Body of pancreas (tissue), 4 donors: Measurements from ENCODE around the gene TTC13. TPM values are rescaled to one million over a fixed set of nuclear protein-coding genes. Genes with fewer than 3 reads are reported as not detected.

ENCODE experiments used
- ATAC-seq: fragments of 150-250 bp; one replicate; pipeline ENCODE4 v1.9.1; 2016
- DNase-seq, 4 donors: peaks; one replicate each; pipeline ENCODE4 v3.0.0-alpha.2; 2019
- H3K27ac ChIP-seq, 4 donors: fragments of 200-600 bp; sonication (generic); 1 replicate in 3 of 4; 2 replicates in 1 of 4; pipeline versions ENCODE4 v1.5.1 to v1.6.1; 2016 to 2019; ENCODE audit warnings: mild to moderate bottlenecking in 1 of 4, mixed read lengths in 1 of 4, moderate library complexity in 1 of 4
- H3K27me3 ChIP-seq, 2 donors: fragments of 200-600 bp; sonication (generic); one replicate each; pipeline ENCODE4 v1.6.0; 2016; ENCODE audit warnings: mild to moderate bottlenecking in 1 of 2
- H3K36me3 ChIP-seq, 2 donors: fragments of 200-600 bp; sonication (generic); replicated peaks in 1 of 2; 2 replicates each; pipeline ENCODE4 v1.5.1; 2016; ENCODE audit warnings: low read depth in 2 of 2; ENCODE audit not compliant: insufficient read depth in 1 of 2
- H3K4me1 ChIP-seq: fragments of 200-600 bp; sonication (generic); one replicate; pipeline ENCODE4 v1.6.0; 2016
- H3K4me3 ChIP-seq, 2 donors: fragments of 200-600 bp; sonication (generic); 1 replicate in 1 of 2; 2 replicates in 1 of 2; pipeline ENCODE4 v1.5.1; 2016 to 2019
- H3K9me3 ChIP-seq, 3 donors: fragments of 200-600 bp; sonication (generic); 1 replicate in 2 of 3; 2 replicates in 1 of 3; pipeline ENCODE4 v1.5.1; 2016
- POLR2A ChIP-seq, 3 donors: fragments of 450-650 bp; IDR thresholded peaks; one replicate each; pipeline ENCODE4 v1.6.1; 2016; ENCODE audit warnings: antibody characterized with exemption in 3 of 3, mild to moderate bottlenecking in 2 of 3
- WGBS, 2 donors: methylation state at CpG; one replicate each; pipeline ENCODE4 v1.1.5; 2017; 5-methylcytosine and 5-hydroxymethylcytosine counted together
- intact Hi-C: fragments of 100-400 bp; cut with DNase I; formaldehyde crosslinking; loops from one replicate; pipeline ENCODE4 v1.15.1; 2023
- total RNA-seq, 2 donors: library from RNA; depleted of rRNA; stranded (reverse); fragments of >200 nt; gene quantifications; one replicate each; pipeline ENCODE4 v1.1.0, GENCODE V29; 2016
- TF ChIP-seq, protein P1 (sequence below), 7 experiments: fragments of 450-650 bp in 4 of 7; fragments of 200-600 bp in 3 of 7; sonication (generic) in 3 of 7; IDR thresholded peaks; one replicate each; pipeline ENCODE4 v1.5.1; 2016 to 2019; ENCODE audit warnings: antibody characterized with exemption in 7 of 7

Gene TTC13
- total RNA-seq, 2 donors from 2014 or later, result 18.2 to 24.4 TPM

DNA sequence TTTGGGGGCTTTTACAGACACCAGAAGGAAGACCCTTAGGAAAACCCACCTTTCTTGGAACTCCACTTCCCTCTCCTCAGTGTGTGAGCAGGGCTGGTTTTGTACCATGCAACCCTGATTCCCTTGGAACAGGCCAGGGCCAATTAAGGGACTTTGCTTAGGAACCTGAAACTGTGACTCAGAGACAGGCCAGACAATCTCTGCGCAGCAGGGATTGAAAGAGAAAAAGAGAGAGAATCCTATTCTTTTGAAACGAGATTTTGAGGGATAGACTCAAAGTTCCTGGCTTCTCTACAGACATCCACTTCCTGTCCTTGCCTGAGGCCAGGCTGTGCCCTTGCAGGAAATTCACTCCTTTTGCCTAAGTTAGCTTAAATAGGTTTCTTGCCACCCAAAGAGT is 87.2 kb downstream of the TTC13 start:
- Histone ChIP-seq H3K4me1 (no peaks in the 10 kb centered on the region), H3K27ac (no peak overlapping the region), H3K9me3 (no peaks in the 10 kb centered on the region), H3K36me3 (no peaks in the 10 kb centered on the region), H3K27me3 (no peaks in the 10 kb centered on the region), H3K4me3 (no peak overlapping the region)
- ATAC-seq (no peak), DNase-seq (no peak)
- intact Hi-C loops, result no loop called here
- WGBS, 2 donors, result 52 to 80% methylated on average over 2 of the region's 2 CpGs
- TF ChIP-seq, protein P1, sequence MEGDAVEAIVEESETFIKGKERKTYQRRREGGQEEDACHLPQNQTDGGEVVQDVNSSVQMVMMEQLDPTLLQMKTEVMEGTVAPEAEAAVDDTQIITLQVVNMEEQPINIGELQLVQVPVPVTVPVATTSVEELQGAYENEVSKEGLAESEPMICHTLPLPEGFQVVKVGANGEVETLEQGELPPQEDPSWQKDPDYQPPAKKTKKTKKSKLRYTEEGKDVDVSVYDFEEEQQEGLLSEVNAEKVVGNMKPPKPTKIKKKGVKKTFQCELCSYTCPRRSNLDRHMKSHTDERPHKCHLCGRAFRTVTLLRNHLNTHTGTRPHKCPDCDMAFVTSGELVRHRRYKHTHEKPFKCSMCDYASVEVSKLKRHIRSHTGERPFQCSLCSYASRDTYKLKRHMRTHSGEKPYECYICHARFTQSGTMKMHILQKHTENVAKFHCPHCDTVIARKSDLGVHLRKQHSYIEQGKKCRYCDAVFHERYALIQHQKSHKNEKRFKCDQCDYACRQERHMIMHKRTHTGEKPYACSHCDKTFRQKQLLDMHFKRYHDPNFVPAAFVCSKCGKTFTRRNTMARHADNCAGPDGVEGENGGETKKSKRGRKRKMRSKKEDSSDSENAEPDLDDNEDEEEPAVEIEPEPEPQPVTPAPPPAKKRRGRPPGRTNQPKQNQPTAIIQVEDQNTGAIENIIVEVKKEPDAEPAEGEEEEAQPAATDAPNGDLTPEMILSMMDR (IDR thresholded peaks at IDR 0.05), result no peak
- TF ChIP-seq POLR2A (IDR thresholded peaks at IDR 0.05), result no peak

DNA sequence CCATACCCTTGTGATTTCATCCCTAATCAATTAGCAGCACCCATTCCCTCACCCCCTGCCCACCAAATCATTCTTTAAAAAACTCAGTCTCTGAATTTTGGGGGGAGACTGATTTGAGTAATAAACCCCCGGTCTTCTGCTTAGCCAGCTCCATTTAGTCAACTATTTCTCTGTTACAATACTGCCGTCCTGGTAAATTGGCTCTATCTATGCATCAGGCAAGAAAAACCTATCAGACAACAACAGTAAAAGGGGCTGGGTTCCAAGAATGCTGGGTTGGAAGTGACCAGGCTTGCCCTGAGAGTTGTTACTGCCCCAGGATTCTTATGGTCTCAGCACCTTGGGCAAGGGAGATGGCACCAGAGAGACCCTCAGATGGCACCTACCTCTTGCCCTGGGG is 94.0 kb downstream of the TTC13 start:
- Histone ChIP-seq H3K4me1 (no peaks in the 10 kb centered on the region), H3K27me3 (no peaks in the 10 kb centered on the region), H3K9me3 (peaks cover 0 to 9% (median 0%) of the 10 kb centered on the region in 3 donors), H3K36me3 (no peaks in the 10 kb centered on the region), H3K27ac (no peak overlapping the region), H3K4me3 (no peak overlapping the region)
- 92% methylated on average over 2 of the region's 2 CpGs for WGBS, 2 donors
- DNase-seq (no peak), ATAC-seq (no peak)
- intact Hi-C loops, result no loop called here
- no peak for TF ChIP-seq POLR2A (IDR thresholded peaks at IDR 0.05)

DNA sequence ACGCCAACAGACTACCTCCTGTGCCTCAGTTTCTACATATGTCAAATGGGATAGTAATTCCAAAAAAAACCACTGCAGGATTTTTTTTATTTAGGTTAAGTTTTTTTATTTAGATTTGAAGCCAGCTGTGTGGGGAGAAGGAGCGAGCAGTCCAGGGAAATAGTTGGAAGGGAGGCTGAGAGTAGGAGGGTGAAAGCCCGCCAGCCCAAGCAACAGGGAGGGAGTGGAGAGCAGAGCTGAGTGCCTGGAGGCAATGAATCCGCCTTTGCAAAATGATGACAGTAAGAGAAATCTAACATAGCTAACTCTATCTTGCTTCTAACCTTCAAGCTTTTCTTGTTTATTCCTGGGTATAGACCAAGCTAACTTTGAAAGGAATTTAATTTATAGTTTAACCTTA is 94.7 kb downstream of the TTC13 start:
- DNase-seq (no peak), ATAC-seq (no peak)
- Histone ChIP-seq H3K27ac (no peak overlapping the region), H3K4me3 (no peak overlapping the region), H3K36me3 (no peaks in the 10 kb centered on the region), H3K27me3 (no peaks in the 10 kb centered on the region), H3K9me3 (peaks cover 0 to 9% (median 0%) of the 10 kb centered on the region in 3 donors), H3K4me1 (no peaks in the 10 kb centered on the region)
- 66 to 82% methylated on average over 4 of the region's 4 CpGs for WGBS, 2 donors
- TF ChIP-seq POLR2A (IDR thresholded peaks at IDR 0.05), result no peak
- TF ChIP-seq, protein P1 (IDR thresholded peaks at IDR 0.05), result no peak
- intact Hi-C loops, result no loop called here

DNA sequence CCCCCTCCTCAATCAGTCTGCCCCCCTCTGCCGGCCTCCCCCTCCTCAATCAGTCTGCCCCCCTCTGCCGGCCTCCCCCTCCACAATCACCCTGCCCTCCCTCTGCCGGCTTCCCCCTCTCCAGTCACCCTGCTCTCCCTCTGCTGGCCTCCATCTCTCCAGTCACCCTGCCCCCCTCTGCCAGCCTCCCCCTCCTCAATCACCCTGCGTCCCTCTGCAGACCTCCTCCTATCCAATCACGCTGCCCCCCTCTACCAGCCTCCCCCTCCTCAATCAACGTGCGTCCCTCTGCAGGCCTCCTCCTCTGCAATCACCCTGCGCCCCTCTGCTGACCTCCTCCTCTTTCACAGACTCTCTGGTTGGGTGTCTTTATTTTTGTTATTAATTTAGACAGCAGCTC is 98.9 kb downstream of the TTC13 start:
- Histone ChIP-seq H3K9me3 (peaks cover 0 to 5% (median 0%) of the 10 kb centered on the region in 3 donors), H3K27ac (no peak overlapping the region), H3K36me3 (no peaks in the 10 kb centered on the region), H3K4me3 (no peak overlapping the region), H3K4me1 (no peaks in the 10 kb centered on the region), H3K27me3 (no peaks in the 10 kb centered on the region)
- 18 to 20% methylated on average over 8 of the region's 8 CpGs for WGBS, 2 donors
- ATAC-seq (no peak), DNase-seq (no peak)
- TF ChIP-seq, protein P1 (IDR thresholded peaks at IDR 0.05), result no peak
- no peak for TF ChIP-seq POLR2A (IDR thresholded peaks at IDR 0.05)
- intact Hi-C loops, result no loop called here

DNA sequence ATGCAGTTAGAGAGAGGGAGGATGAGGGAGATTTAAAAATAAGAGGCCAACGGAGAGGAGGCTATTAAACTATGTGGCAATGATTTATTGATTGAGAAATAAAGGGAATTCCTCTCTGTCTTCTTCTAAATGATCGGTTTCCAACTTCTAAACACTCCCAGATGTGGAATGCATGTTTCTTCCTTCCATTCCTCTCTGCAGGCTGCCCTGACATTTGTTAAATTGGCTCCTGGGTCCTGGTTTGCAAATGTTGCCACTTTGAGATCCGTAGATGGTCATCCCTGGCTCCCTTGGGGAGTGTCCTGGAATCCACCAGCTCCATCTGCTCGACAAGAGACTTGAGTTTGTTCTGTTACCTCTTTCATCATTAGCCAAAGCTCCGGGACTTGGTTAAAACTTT is 100.1 kb downstream of the TTC13 start:
- H3K4me1 ChIP-seq, result no peaks in the 10 kb centered on the region
- H3K27me3 ChIP-seq, result no peaks in the 10 kb centered on the region
- intact Hi-C loops, result no loop called here
- H3K9me3 ChIP-seq, result no peaks in the 10 kb centered on the region
- 34 to 35% methylated on average over 5 of the region's 5 CpGs for WGBS, 2 donors
- no peaks in the 10 kb centered on the region for H3K36me3 ChIP-seq
- DNase-seq (peak in 3 of 4 donors; percentile 31 to 50 (median 36)), ATAC-seq (peak; percentile 55)
- TF ChIP-seq, protein P1 (IDR thresholded peaks at IDR 0.05), result no peak
- TF ChIP-seq POLR2A (IDR thresholded peaks at IDR 0.05), result no peak
- no peak overlapping the region for H3K4me3 ChIP-seq
- H3K27ac ChIP-seq, result no peak overlapping the region
